Keratinocyte (primary cell): Measurements from ENCODE around the gene CENPU. TPM values are rescaled to one million over a fixed set of nuclear protein-coding genes. Genes with fewer than 3 reads are reported as not detected.

Experiments used
- DNase-seq: peaks from one replicate; pipeline ENCODE4 v3.0.0-alpha.2; 2011; ENCODE audit warnings: low read depth, missing footprints, low spot score
- FAIRE-seq: peaks from 2 replicates; lab custom pipeline; 2011; peaks lifted over from hg19 to GRCh38; lab: Jason Lieb, UNC
- H2AFZ ChIP-seq: 2 replicates; pipeline ENCODE4 v1.6.0; 2012; ENCODE audit warnings: low read length, control low read depth, inconsistent platforms; ENCODE audit not compliant: control insufficient read depth
- H3K27ac ChIP-seq: 2 replicates; pipeline ENCODE4 v1.5.1; 2011; ENCODE audit warnings: low read length; ENCODE audit not compliant: control insufficient read depth, insufficient read depth
- H3K27me3 ChIP-seq: 3 replicates; pipeline ENCODE4 v1.6.0; 2011; ENCODE audit warnings: low read length; ENCODE audit not compliant: control insufficient read depth, insufficient read depth; ENCODE audit errors: extremely low read depth
- H3K36me3 ChIP-seq, 2 experiments: 2 replicates in 1 of 2; 3 replicates in 1 of 2; pipeline ENCODE4 v1.5.1; 2011; ENCODE audit warnings: low read length in 2 of 2, mild to moderate bottlenecking in 1 of 2; ENCODE audit not compliant: control insufficient read depth in 2 of 2, insufficient read depth in 2 of 2; ENCODE audit errors: extremely low read depth in 1 of 2
- H3K4me1 ChIP-seq: 3 replicates; pipeline ENCODE4 v1.5.1; 2011; ENCODE audit warnings: low read length; ENCODE audit not compliant: control insufficient read depth, insufficient read depth; ENCODE audit errors: extremely low read depth
- H3K4me2 ChIP-seq: 3 replicates; pipeline ENCODE4 v1.6.0; 2011; ENCODE audit warnings: low read depth, low read length; ENCODE audit not compliant: control insufficient read depth, insufficient read depth; ENCODE audit errors: extremely low read depth
- H3K4me3 ChIP-seq, 3 experiments: fragments of 200-600 bp in 1 of 3; sonication (generic) in 1 of 3; 2 replicates in 2 of 3; 3 replicates in 1 of 3; pipeline ENCODE4 v1.5.1; 2011 to 2016; ENCODE audit warnings: low read length in 3 of 3, mild to moderate bottlenecking in 3 of 3, control low read depth in 2 of 3, inconsistent platforms in 1 of 3, low read depth in 1 of 3, mixed read lengths in 1 of 3, mixed run types in 1 of 3, moderate library complexity in 1 of 3; ENCODE audit not compliant: control insufficient read depth in 2 of 3, insufficient read depth in 2 of 3; ENCODE audit errors: extremely low read depth in 1 of 3
- H3K79me2 ChIP-seq: 2 replicates; pipeline ENCODE4 v1.6.0; 2012; ENCODE audit warnings: low read length; ENCODE audit not compliant: control insufficient read depth, insufficient read depth
- H3K9ac ChIP-seq: 3 replicates; pipeline ENCODE4 v1.6.0; 2011; ENCODE audit warnings: low read length; ENCODE audit not compliant: control insufficient read depth, insufficient read depth; ENCODE audit errors: extremely low read depth
- H3K9me1 ChIP-seq: 3 replicates; pipeline ENCODE4 v1.6.0; 2011; ENCODE audit warnings: low read length; ENCODE audit not compliant: control insufficient read depth, insufficient read depth; ENCODE audit errors: extremely low read depth
- H3K9me3 ChIP-seq: 2 replicates; pipeline ENCODE4 v1.5.1; 2012; ENCODE audit warnings: low read depth, low read length; ENCODE audit not compliant: control insufficient read depth
- H4K20me1 ChIP-seq: 3 replicates; pipeline ENCODE4 v1.6.0; 2011; ENCODE audit warnings: low read length; ENCODE audit not compliant: control insufficient read depth, insufficient read depth; ENCODE audit errors: extremely low read depth
- CTCF ChIP-seq, 3 experiments: IDR thresholded peaks in 1 of 3; conservative IDR thresholded peaks in 1 of 3; optimal IDR thresholded peaks in 1 of 3; 2 replicates in 2 of 3; 3 replicates in 1 of 3; pipeline versions ENCODE3 to v1.5.1; 2011; ENCODE audit warnings: low read length in 3 of 3, mild to moderate bottlenecking in 3 of 3, moderate library complexity in 2 of 3, control low read depth in 1 of 3, inconsistent platforms in 1 of 3; ENCODE audit not compliant: insufficient read depth in 2 of 3; ENCODE audit errors: extremely low read depth in 1 of 3
- EZH2 ChIP-seq: IDR thresholded peaks from one replicate; pipeline ENCODE4 v1.6.1; 2012; ENCODE audit warnings: inconsistent platforms, mild to moderate bottlenecking, low read length, moderate library complexity
- dilution Hi-C: fragments of 300-500 bp; cut with MboI; formaldehyde crosslinking; loops from one replicate; pipeline ENCODE4 v1.7.0; 2020; ENCODE audit warnings: low sequenced_read_pairs; ENCODE audit not compliant: extremely low pct_ligation_motif_present
- polyA plus RNA-seq, 5 experiments: library from polyadenylated mRNA; depleted of rRNA in 3 of 5; stranded (reverse) in 3 of 5; stranded (forward) in 1 of 5; unstranded in 1 of 5; fragments of >200 nt; gene quantifications; 1 replicate in 1 of 5; 2 replicates in 3 of 5; 3 replicates in 1 of 5; pipeline versions ENCODE4 v1.2.1 to v1.2.3, GENCODE V29; 2011 to 2012; ENCODE audit warnings: missing spikeins in 2 of 5, low read depth in 1 of 5, low replicate concordance in 1 of 5

The CENPU gene
- polyA plus RNA-seq, 1 donor (not counting 4 experiments of a cell fraction or from before 2014, with no cell fraction given), result 12.5 TPM

- no peak overlapping the region for H3K4me3 ChIP-seq
- no peaks in the 10 kb centered on the region for H4K20me1 ChIP-seq
- no peaks in the 10 kb centered on the region for H3K79me2 ChIP-seq
- no peak overlapping the region for H3K4me2 ChIP-seq
- H3K9me3 ChIP-seq, result no peaks in the 10 kb centered on the region
- DNase-seq (no peak), FAIRE-seq (no peak)
- H3K4me1 ChIP-seq, result peaks cover 11% of the 10 kb centered on the region
- no peak overlapping the region for H3K27ac ChIP-seq
- no peaks in the 10 kb centered on the region for H3K9me1 ChIP-seq
- H3K9ac ChIP-seq, result no peak overlapping the region
- dilution Hi-C loops, result no loop called here
- TF ChIP-seq EZH2 (no peak), CTCF (optimal IDR thresholded peaks at IDR 0.05 in 1 of 3, IDR thresholded peaks at IDR 0.05 in 1 of 3, conservative IDR thresholded peaks at IDR 0.05 in 1 of 3; ENCODE audit: extremely low read depth in 1 of 3, insufficient read depth in 2 of 3, low read length in 3 of 3) (no peak)
- H3K27me3 ChIP-seq, result no peaks in the 10 kb centered on the region
- H2AFZ ChIP-seq, result no peak overlapping the region
- peaks cover 8 to 17% of the 10 kb centered on the region in 2 experiments for H3K36me3 ChIP-seq
These were observed 22.5 kb upstream of the CENPU start for GRCh38 chr4:184756399-184756798.

- dilution Hi-C loops, result no loop called here
- no peaks in the 10 kb centered on the region for H3K79me2 ChIP-seq
- peak overlapping the region; percentile 8 for H3K4me2 ChIP-seq
- no peaks in the 10 kb centered on the region for H3K9me1 ChIP-seq
- H3K4me1 ChIP-seq, result peaks cover 11% of the 10 kb centered on the region
- H2AFZ ChIP-seq, result no peak overlapping the region
- H3K9me3 ChIP-seq, result no peaks in the 10 kb centered on the region
- no peak overlapping the region for H3K27ac ChIP-seq
- H4K20me1 ChIP-seq, result no peaks in the 10 kb centered on the region
- FAIRE-seq, result peak; percentile 87
- H3K4me3 ChIP-seq, result no peak overlapping the region
- peaks cover 8 to 10% of the 10 kb centered on the region in 2 experiments for H3K36me3 ChIP-seq
- H3K9ac ChIP-seq, result no peak overlapping the region
- DNase-seq, result no peak
- no peaks in the 10 kb centered on the region for H3K27me3 ChIP-seq
- TF ChIP-seq CTCF (optimal IDR thresholded peaks at IDR 0.05 in 1 of 3, IDR thresholded peaks at IDR 0.05 in 1 of 3, conservative IDR thresholded peaks at IDR 0.05 in 1 of 3; ENCODE audit: extremely low read depth in 1 of 3, insufficient read depth in 2 of 3, low read length in 3 of 3) (no peak), EZH2 (no peak)
These were observed 21.4 kb upstream of the CENPU start for GRCh38 chr4:184755278-184755677.
